Nucleus accumbens (tissue), 56 donors: ENCODE measurements around the gene SAP30BP.

Source experiments
- DNase-seq, 56 donors: peaks; one replicate each; lab custom pipeline; 2025; lab: John Stamatoyannopoulos, UW

Gene SAP30BP

DNA sequence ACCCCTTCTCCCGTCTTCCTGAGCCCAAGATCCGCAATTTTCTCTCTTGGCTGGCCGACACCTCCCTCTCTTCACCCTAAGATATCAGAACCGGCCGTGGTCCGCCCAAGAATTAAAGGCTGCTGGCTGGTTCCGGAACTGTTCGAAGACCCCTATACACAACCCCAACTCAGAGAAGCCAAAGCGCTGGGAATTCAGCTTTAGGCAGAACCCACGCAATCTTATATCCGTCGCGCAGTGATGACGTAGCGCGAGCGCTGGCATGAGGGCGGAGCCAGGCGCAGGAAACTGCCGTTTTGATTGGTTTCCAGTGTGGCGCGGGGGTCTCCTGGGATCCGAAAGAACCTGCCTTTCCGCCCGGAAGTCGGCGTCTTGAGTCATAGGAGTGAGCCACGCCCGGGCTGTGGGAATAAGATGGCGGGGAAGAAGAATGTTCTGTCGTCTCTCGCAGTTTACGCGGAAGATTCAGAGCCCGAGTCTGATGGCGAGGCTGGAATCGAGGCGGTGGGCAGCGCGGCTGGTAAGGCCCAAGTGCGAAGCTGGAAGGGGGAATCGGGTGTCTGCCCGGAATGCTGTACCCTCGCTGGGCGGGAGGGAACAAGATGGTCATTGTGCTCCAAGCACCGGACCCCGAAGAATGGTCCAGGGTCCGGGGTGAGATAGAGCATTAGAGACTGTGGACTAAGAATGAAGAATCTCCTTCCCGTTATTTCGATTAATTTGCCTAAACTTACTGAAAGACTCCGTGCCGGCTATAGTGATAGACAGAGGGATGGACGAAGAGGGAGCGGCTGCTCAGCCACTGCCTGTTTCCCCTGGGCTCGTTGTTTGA, at the start of gene SAP30BP, which contains the start of gene RECQL5:
SAP30BP (plus strand) TSS at position 380 of the 832 bp plus-strand sequence; CDS start at position 415, 35 bp downstream.
RECQL5 (minus strand) TSS at position 196 of the 832 bp plus-strand sequence. CDS start 597 bp downstream, outside the sequence.
- DNase-seq, result peak; percentile 84 to 99 (median 96)

DNA sequence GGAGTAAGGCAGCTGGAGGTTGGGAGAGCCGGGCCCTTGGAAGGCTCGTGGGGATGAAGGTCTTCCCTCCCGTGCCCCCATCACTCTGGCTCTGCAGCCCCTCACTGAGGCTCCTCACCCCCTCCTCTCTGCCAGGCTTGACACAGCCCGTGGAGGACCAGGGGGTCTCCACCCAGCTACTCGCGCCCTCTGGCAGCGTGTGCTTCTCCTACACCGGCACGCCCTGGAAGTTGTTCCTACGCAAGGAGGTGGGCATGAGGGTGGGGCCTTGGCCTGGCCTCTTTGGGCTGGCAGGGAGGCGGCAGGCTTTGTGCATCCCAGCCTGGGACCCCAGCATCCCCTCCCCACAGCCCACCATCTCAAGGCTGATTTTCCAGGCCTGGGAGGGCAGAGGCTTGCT, 49.5 kb upstream of the SAP30BP start:
- DNase-seq, result no peak

DNA sequence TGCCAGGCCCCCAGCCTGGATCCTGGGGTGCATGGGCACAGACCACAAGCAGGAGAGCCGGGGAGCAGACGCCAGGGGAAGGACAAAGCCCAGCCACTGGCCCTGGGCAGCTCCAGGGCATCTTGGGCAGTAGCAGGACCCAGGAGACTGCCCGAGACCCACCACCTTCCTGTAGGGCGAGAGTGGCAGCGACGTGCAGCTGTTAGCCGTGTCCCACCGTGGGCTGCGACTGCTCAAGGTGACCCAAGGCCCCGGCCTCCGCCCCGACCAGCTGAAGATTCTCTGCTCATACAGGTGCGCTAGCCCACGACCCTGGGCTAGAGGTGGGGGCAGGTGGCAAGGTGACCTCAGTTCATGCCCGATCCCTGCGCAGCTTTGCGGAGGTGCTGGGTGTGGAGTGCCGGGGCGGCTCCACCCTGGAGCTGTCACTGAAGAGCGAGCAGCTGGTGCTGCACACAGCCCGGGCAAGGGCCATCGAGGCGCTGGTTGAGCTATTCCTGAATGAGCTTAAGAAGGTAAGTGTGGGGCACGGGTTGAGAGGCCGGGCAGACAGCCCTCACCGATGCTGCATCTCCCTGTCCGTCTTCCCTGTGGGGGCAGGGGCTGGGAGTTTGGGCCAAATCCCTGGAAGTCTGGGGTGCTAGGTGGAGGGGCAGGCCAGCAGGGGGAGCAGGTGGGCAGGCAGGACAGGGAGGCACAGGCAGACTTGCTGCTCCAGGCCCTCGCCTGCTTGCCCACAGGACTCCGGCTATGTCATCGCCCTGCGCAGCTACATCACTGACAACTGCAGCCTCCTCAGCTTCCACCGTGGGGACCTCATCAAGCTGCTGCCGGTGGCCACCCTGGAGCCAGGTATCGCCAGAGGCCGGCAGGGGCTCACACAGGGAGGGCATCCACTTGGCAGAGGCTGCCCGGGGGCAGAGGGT, 47.4 kb upstream of the SAP30BP start:
- DNase-seq, result peak in 10 of 56 donors; percentile 9 to 32 (median 16)

DNA sequence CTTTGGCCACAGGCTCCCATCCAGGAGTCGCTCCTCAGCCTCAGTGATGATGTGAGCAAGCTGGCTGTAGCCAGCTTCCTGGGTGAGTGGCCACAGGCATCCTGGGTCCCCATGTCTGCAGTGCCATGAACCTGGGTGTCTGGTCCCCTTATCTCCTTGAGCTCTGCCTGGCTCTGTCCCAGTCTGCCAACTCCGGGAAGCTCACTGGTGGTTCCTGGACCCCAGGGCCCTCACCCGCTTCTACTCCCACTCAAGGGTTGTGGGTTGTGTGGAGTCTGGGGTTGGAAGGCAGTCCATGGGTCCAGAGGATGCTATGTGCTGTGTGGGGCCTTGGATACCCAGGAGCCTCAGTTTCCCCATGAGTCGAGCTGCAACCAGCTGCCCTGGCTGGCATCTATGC, 45.6 kb upstream of the SAP30BP start:
- no peak for DNase-seq

DNA sequence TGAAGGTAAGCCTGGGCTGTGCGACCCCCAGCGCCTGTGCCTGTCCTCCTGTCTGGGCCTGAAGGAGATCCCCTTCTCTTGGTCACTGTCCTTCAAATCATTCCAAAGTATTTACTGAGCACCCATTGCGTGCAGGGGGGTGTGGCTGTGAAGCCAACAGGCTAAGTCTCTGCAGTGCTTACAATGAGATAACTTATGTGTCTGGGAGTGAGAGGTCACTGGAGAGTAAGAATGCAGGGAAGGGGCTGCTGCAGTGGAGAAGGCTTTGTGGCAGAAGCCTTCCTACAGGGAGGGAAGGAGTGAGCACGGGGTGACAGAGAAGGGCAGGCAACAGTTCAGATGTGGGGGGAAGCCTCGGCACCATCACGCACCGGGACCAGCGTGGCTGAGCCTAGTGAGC, 45.1 kb upstream of the SAP30BP start:
- no peak for DNase-seq

DNA sequence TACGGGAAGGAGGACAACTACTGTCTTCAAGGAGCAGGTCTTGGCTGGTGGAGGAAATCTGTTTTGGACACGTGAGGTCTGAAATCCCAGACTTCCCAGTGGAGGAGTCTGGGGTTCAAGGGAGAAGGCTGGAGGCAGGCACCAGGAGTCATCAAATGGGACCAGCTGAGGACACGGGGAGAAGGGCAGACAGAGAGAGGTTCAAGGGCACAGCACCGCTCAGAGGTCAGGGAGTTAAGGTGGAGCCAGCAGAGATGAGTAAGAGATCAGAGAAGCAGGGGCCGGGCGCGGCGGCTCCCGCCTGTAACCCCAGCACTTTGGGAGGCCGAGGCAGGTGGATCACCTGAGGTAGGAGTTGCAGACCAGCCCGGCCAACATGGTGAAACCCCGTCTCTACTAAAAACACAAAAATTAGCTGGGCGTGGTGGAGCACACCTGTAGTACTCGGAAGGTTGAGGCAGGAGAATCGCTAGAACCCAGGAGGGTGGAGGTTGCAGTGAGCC, 44.3 kb upstream of the SAP30BP start:
- DNase-seq, result no peak

DNA sequence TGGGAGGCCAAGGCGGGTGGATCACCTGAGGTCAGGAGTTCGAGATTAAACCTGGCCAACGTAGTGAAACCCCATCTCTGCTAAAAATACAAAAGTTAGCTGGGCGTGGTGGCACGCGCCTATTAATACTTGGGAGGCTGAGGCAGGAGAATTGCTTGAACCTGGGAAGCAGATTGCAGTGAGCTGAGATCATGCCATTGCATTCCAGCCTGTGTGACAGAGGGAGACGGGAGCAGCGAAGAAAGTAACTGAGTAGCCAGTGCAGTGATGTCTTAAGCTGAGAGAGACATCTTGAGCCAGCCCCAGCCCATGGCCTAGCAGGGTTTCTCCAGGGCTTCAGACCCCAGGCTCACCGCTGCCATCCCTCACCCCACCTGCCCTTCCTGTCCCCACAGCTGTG, 43.8 kb upstream of the SAP30BP start:
- DNase-seq, result no peak

DNA sequence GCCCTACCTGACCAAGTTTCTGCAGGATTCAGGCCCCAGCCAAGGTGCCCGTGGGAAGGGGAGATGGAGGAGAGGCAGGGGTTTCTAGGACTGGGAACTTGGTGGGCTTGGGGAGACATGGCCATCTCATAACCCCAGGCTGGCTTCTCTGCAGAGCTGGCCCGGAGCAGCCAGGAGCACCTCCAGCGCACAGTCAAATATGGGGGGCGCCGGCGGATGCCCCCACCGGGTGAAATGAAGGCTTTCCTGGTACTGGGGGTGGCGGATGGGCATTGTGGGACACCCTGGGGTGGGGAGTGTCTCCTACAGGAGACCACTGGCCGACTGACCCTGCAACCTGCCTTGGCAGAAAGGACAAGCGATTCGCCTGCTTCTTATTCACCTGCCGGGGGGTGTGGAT, 43.1 kb upstream of the SAP30BP start:
- DNase-seq, result no peak

DNA sequence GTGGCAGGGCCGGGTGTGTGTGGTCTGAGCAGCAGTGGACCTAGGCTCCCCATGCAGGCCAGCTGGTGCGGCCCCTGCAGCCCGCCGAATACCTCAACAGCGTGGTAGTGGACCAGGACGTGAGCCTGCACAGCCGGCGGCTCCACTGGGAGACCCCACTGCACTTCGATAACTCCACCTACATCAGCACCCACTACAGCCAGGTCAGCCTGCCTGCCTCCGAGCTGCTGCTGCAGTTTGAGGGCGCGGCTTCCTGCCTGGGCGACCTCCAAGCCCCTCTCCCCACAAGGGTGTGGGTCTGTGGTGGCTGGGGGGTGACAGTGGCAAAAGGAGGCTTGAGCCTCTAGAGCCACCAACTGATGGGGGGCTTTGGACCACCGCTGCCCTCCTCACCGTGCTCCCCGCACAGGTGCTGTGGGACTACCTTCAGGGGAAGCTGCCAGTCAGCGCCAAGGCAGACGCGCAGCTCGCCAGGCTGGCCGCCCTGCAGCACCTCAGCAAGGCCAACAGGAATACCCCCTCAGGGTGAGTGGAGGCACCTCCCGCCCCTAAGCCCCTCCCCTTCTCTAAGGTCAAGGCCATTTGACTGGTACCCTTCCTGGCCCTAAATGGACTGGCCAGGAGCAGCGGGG, 42.3 kb upstream of the SAP30BP start:
- DNase-seq, result no peak

DNA sequence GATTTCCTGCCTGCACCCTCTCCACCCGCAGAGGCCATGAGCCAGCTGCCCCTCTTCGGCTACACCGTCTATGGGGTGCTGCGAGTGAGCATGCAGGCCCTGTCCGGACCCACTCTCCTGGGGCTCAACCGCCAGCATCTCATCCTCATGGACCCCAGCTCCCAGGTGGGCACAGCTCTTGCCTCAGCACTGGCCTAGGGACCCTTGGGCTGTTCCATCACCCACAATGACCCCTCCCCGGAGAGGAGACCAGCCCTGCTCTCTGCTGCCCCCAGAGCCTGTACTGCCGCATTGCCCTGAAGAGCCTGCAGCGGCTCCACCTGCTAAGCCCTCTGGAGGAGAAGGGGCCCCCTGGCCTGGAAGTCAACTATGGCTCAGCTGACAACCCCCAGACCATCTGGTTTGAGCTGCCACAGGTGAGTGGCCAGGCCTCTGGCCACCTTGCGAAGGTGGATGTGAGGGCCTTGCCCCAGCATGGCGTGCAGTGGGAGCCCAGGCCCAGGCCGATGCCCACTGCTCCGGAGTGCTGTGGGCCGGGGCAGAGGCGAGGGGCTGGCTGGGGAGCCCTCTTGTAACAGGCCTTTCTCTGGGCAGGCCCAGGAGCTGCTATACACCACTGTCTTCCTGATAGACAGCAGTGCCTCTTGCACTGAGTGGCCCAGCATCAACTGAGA, 41.2 kb upstream of the SAP30BP start:
- peak in 13 of 56 donors; percentile 8 to 46 (median 26) for DNase-seq

DNA sequence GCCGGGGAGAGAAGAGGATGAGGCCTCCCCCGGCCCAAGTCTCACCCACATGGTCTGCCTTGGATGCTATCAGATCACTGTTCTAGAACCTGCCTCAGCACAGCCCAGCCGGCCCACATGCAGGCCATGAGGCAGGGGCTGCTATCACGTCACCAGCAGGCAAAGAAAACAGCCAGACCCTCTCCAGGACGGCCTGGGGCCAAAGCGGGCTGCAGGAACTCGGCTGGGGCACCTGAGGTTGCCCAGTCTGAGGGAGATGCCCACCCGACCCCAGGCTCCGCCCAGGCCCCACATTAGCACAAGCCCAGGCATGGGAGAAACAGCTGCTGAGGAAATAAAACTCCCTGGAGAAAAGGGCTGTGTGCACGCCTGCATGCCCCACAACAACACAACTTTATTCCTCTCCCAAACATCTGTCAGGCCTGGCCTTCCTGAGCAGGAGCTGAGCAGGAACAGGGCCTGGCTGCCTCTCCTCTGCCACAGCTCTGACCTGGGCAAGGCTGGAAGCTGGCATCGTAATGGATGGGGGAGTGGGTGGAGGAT, 40.6 kb upstream of the SAP30BP start:
- DNase-seq, result no peak

DNA sequence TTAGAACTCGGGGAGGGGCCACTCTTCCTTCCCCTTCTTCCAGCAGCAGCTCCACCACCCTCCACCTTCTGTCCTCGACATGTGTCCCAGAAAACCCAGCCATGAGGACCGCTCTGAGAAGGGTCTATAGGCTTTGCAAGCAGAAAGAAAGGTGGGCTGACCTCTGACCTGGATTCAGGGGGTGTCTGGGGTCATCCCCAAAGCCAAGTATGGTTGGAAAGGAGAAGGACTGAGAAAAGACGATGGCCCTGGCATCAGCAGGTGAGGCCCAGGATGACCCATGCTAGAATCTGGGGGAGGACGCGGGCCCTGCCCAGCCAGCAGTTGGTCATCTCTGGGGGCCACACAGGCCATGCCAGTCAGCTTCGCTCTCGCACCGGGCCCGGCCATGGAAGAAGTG, 40.0 kb upstream of the SAP30BP start:
- no peak for DNase-seq

DNA sequence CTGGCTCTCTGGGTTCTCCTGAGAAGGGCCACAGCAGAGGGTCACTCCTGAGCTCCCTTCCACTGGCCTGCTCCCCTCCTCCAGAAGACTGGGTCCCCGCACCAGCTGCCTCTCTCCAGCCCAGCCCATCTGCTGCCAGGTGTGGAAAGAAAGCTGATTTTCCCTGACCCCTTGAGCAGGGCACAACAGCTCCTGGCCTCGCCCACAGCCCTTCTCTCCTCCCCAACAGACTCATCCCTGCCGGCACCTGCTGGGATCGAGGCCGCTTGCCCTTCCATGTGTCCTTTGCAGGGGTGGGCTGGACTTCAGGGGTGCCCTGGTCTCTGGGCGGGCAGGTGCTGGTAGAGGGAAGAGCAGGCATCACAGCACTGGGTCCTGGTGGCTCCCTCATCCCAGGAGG, 38.7 kb upstream of the SAP30BP start:
- DNase-seq, result no peak

DNA sequence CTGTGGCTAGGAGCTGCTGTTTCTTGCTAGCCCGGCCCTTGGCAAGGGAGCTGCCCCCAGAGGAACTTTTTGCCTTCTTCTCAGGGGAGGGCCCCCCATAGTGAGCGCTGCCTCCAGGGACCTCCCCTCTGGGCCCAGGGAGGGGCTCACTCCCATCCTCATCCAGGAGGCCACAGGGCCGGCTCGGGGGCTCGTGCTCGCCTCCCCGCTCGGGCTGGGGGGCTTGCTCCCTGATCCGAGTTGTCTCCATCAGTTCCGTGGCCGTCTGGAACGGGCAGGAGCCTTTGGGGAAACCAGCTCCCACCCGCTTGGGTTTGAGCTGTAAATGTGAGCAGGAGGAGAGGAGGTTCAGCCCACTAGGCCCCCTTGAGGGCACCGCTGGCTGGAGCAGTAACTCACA, 38.0 kb upstream of the SAP30BP start:
- no peak for DNase-seq

DNA sequence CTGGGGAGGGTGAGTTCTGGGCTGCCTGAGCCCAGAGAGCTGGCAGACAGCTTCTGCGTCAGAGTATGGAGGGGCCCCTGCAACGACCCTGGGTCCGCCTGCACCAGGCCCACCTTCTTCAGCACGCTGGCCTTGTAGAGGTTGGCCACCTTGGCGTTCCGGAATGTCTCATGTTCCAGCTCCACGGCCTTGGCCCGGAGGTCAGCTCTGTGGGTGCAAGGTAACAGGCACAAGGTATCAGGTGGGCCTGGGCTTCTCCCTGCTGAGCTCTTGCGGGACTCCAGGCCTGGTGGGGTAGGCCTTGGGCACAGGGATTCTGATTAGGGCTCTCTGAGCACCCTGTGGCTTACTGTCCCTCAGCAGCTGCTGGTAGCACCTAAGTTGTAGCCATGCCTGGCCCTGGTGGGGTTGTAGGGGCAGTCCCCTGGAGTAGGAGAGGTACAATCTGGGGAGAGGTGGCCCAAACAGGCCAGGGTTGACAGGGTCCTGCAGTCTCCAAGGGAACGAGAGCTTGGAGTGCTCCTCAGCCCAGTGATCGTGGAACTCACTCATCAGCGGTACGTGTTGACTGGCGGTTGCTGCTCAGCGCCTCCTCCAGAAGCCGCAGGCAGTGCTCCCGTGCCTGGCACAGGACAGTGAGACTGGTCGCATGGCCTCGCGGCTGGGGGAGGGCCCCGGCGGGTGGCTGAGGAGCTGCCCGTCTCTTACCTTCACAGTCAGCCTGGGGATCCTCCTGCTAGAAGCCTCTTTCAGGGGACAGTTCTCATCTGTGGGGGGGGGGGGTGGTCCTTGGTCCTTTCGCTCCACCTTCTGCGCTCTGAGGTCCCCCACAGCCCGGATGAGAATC, 36.8 kb upstream of the SAP30BP start:
- no peak for DNase-seq

DNA sequence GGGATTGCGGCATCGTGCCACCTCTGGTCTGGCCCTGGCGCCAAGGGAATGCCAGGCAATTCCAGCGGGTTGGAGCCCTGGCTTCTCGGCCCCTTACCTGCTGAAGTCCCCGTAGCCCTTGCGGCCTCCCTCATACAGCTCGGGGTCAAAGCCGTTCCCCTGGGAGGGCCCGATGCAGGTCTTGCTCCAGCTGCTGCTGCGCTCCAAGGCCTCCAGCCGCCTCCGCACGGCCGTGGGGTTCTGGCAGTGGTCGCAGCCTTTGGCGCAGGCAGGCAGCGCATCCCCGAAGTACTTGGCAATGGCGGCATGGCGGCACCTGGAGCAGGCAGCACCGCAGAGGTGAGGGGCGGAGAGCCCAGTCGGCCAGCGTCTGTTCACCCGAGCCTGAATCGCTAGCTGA, 35.8 kb upstream of the SAP30BP start:
- DNase-seq, result no peak

DNA sequence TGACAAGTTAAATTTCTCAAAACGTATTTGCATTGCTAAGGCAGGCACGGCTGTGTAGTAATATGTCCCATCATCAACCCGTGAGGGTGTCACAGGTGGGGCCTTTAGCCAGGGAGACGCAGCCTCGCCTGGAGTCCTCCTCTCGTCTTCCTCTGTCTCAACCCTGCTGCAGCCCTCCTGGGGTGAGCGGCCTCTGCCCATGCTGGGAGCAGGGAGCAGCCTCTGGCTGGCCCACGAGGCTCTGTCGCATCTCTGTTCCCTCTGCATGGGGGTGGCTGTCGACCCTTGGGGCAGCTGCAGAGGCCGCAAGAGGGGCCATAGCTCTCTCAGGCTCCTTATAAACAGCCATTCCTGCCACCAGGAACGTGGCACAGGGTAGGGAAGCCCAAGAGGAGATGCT, 34.7 kb upstream of the SAP30BP start:
- DNase-seq, result no peak

DNA sequence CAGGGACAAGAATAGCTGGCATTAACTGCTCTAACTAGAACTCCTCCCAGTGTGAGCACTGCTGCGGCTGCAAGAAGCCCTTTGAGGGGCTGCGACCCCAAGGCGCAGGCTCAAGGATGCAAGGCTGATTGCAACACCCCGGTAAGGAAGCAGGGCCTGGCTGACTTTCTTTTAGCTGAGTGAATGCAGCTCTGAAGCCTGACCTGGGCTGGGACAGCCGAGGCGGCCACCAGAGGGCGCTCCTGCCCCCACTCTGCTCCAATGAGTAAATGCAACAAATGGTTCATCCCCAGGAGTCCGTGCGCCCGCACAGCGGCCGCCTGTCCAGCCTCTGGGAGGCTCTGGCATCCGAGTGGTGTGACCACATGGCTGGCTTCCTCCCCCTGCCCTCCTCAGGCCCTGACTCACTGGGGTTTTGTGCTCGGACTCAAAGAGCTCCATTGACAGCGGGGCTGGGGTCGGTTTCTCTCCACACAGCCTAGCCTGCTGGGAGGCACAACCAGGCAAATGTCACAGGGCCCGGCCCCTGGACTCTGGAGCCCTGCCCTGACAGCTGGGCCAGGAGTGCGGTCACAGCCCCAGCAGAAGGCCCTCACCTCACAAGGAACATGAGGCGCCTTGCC, 34.2 kb upstream of the SAP30BP start, which contains the start of gene SMIM5:
SMIM5 (plus strand) TSS at position 572 of the 623 bp plus-strand sequence. CDS start 6,768 bp downstream, outside the sequence.
- DNase-seq, result peak; percentile 62 to 98 (median 94)
